ENCODE data around the gene KIF2C.
"Not testable (repeated sequence)": the region's sequence is repeated elsewhere in the genome, so short reads cannot be mapped to it uniquely, and the experiment has no call there.

KIF2C gene

DNA sequence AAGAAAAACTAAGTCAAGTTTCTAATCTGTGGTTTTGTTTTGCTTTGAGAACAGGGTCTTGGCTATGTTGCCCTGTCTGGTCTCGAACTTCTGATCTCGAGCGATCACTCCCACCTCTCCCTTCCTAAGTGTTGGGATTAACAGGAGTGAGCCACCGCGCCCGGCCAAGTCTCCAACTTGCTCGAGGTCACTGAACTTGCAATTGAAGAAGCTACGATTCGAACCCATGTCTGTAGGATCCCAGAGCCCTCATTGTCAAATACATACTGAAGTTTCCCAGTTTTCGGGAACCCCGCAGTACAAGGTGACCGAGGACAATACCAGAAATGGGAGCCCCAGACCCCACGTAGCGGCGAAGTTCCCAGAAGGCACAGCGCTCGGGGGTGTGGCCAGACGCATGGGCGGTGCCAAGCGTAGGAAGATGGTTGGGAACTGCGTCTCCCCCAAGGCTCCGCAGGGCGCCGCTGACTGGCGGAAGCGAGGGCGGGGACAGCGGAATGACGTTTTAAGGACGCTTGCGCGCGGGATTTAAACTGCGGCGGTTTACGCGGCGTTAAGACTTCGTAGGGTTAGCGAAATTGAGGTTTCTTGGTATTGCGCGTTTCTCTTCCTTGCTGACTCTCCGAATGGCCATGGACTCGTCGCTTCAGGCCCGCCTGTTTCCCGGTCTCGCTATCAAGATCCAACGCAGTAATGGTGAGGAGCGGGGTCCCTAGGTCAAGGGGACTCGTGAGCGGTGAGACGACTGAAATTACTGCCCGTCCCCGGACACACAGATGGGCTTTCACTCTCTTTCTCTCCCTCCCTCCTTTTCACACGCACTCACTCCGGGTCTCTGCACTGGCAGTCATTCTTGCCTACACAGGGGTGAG is at the start of gene KIF2C:
TSS of gene KIF2C (plus strand) at position 531 of the 872 bp plus-strand sequence. CDS start at position 627, 96 bp downstream.
- peak; percentile 93 to 97 for DNase-seq

DNA sequence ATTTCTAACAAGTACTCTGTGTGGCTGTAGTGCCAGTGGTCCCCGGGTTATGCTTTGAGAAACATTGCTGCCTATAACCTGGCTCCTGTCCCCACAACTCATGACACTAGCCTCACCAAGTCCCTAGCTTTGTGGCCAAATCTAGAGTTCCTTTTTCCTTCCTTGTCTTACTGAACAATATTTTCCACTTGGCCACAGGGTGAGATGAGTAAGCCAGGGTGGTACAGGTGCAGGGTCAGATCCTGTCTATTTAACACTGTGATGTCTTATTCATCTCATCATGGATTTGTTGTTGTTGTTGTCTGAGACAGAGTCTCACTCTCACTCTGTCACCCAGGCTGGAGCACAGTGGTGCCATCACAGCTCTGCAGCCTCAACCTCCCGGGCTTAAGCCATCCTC is 46.5 kb upstream of the KIF2C start:
- DNase-seq, result no peak

DNA sequence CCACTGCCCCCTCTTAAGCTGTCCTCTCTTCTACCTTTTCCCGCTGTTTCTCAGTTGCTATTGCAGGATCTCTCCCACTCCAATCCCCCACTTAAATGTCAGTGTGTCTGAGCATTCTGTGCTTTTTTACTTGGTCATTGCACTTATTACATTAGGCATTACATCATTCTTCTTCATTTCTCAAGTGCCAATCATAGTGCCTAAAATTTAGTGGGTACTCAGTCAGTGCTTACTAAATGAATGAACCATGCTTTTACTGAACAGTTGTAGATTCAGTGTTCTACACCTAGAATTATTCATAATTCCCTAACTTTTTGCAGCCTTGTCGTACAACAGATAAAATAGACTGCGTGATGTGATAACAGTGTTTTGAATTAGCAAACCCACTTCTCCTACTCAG is 45.7 kb upstream of the KIF2C start:
- no peak for DNase-seq

DNA sequence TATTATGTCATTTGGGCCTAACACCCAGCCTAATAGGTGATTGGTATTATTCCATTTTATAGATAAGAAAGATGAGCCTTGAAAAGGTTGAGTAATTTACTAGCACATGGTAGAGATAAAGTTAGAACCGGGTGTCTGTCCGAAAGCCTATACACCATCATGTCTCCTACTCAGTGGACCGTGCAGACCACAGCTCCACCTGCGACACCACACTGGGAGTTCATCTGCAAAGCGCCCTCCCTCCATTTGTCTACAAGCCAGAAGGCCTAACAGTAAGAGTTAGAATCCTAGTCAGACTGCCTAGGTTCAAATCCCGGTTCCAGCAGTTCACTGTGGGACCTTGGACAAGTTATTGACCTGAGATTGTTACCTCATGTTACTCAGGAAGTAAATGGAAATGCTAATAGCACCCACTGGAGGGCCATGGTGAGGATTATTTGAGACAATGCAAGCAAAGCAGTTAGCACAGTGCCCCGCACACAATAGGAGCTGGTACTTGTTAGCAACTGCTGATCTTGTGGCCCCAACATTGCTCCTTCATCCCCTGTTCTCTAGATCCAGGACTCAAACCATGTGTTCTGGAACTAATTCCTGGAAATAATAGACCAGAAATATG is 44.7 kb upstream of the KIF2C start:
- no peak for DNase-seq

DNA sequence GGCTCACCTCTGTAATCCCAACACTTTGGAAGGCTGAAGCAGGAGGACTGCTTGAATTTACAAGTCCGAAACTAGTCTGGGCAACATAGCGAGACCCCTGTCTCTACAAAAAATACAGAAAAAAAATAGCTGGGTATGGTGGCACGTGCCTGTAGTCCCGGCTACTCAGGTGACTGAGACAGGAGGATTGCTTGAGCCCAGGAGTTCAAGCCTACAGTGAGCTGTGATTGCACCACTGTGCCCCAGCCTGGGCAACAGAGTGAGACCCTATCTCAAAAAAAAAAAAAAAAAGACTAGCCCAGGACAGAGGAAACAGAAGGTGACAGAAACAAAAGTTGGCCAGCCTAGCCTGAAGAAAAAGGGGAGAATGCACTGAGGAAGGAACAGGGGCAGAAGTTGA is 44.0 kb upstream of the KIF2C start:
- no peak for DNase-seq

DNA sequence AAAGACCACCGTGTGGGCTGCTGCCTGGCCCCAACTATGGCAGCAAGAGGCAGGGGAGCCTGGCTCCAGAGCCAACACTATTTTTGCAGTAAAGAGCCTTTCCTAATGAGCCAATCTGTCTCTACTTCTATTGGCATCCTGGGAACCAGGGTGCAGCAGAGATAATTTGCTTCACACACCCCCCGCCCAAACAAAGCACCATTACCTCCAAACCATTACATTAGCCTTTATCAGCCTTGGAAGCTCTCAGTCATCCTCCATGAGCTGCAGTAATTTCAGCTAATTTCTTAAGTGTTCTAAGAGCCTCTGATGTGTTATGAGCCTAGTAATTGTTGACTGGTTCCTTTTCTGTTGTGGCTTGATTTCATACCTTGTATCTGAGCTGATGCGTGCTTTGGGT is 43.5 kb upstream of the KIF2C start:
- no peak for DNase-seq

DNA sequence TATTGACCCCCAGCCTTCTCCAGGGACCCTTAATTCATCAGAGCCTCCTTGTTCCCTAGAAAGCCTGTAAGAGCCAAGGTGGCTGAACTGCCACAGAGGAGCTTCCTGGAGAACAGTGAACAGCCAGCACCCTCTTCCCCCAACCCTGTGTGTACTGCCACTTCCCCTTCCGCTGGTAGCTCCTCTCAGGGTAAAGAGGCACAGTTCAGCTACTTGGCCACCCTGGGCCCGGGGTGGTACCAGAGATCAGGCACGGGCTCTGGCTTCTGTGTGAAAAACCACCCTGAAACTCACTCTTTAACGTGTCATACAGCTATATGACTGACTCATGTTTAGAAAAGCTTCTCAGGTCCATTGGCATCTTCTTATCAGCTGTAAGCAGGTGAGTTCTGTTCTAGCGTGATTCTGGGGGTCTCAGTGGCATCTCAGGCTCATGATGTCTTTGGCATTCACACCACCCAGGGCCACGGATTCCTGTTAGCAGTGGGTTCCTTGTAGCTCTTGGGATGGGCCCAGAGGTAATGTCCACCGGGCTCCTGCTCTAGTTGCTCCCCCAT is 42.8 kb upstream of the KIF2C start:
- DNase-seq, result no peak

DNA sequence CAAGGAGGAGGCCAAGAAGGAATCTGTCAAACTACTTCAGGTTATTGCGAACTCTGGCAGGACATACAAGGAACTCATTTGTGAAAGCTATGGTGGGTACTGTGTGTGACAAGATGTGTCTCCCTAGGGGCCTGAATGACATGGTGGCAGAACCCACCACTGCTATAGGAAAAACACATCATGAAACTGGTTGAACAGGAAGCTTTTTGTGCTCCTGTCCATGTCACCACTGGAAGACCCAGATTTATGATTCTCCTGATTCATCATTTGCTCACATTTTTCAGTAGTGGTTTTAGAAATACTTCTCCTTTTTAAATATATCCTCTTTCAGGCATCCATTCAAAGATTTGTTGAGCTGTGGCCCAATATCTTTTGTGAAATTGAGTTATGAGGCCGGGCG is 41.5 kb upstream of the KIF2C start:
- DNase-seq, result no peak

DNA sequence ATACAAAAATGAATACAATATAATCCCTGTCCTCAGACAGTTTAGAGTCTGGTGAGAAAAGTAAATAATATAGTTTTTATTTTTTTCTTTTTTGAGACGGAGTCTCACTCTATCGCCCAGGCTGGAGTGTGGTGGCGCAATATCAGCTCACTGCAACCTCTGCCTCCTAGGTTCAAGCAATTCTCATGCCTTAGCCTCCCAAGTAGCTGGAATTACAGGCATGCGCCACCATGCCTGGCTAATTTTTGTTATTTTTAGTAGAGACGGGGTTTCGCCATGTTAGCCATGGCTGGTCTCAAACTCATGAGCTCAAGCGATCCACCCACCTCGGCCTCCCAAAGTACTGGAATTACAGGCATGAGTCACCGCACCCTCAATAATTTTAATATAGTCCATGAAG is 40.3 kb upstream of the KIF2C start:
- DNase-seq, result not testable (repeated sequence)

DNA sequence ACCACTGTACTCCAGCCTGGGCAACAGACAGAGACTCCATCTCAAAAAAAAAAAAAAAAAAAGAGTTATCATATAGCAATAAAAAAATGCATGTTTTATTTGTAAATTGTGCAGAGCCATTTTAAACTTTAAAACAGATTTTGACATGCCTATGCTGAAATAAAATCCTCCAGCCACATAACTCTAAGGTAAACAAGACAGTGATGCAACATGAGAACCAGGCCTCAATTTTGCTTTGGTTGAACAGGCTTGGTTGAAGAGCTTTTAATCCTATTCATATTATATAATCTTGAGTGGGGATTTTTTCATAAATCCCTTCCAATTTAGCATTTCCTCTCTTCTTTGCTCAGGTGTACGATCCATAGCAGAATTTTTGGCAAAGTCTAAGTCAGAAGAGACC is 39.1 kb upstream of the KIF2C start:
- no peak for DNase-seq

DNA sequence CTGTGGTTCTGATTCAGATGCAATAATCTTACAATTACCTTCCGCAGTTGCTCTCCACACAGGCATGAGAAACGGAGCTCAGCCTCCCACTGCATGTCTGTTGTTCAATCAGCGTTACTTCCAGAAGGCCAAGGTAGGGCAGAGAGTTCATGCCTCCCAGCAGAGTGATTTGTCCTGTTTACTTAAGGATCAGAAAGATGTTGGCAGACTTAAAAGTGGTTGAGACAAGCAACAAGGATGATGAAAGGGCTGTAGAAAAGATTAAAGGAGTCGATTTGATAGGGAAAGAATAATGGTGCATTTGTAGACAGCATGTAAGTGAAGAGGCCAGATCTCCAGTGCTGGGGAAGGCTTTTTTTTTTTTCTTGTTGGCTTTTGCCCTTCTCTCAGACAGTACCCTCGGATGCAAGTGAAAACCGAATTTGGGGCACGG is 38.5 kb upstream of the KIF2C start:
- no peak for DNase-seq

DNA sequence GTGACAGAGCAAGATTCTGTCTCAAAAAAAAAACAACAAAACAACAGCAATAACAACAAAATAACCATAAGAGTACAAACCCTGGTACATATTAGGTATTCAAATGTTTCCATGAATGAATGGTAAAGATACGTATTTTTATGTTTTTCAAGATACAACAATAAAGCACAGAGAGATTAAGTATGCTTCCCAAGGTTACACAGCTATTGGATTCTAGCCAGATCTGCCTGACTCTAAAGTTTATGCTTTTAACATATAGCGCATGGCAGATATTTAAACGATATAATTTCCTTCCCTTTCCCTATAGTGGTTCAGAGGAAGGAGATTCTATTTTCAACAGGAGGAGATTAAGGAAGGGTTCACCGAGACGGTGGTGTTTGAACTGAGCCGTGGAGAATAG is 34.2 kb upstream of the KIF2C start:
- DNase-seq, result no peak

DNA sequence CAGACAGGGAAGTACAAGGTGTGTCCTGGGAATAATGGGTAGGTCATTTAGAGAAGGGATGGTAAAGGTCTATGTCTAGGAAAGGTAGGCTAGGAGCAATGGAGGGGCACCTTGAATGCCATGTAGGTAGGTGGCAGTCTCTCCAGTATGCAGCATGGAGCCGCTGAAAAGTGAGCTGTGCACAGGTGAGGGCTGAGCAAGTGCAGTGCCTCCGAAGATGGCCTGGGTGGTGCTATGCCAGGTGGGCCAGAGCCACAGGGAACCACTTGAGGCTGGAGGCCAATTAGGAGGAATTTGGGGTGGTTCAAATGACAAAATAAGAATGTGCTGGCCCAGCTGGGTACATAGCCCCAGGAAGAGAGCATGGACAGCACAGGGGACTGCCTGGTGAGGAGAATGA is 33.7 kb upstream of the KIF2C start:
- DNase-seq, result no peak

DNA sequence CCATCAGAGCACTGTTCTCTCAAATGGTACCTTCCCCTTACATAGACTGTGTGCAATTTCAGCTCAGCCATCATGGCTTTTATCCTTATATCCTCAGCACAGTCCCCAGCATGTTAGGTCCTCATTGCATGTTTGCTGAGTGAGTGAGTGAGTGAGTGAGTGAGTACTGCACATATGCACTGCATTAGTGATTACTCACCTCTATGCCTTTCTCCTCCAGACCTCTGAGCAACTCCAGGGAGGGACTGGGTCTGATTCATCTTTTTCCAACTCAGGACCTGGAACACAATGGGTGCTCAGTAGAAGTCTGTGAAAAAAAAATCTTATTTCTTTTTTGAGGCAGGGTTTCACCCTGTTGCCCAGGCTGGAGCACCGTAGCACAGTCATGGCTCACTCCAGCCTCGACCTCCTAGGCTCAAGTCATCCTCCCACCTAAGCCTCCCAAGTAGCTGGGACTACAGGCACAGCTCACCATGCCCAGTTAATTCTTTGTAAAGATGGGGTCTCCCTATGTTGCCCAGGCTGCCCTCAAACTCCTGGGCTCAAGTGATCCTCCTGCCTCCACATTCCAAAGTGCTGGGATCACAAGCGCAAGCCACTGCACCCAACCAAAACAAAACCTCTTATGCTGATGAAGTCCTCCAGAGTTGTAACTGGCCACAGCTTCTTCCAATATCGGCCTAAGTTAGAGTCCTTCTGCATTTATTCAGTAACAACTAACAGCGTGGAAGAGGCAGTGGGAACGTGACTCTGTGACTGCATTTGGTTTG is 32.3 kb upstream of the KIF2C start:
- DNase-seq, result no peak

DNA sequence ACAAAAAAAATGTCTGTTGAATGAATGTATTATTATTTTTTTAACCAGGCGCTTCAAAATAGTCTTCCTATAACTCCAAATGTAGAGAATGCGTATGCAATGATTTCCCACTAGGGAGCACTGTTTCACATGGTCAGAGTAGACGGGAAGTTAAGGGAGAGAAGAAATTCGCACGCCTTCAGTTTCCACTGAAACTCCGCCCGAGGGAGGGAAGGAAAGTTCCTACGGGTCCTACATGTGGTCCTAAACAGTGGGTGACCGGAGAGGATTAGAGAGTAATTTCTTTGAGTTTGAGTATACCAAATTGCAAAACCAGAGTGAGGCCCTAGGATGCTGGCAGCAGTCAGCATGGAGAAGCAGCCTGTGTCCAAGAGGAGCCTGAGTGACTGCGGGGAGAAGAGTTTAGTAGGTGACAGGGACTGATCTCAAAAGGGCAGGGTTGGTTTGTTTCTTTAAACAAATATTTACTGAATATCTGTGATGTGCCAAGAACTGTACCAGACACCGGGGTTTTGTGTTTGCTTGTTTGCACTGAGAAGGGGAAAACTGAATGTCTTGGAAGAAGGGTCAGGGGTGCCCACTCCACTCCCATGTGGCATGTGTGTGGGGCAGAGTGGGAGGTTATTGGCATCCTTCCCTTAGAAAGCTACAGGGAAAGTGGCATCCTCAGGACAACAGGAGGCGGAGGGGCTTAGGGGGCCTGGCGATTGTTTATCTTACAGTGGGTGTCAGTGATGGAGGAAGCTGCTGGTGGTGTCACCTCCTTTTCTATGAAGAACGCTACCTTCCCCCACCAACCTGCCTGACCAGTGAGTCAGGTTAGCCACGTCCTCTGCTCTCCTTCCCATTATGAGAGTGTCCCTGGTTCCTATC is 31.4 kb upstream of the KIF2C start:
- peak; percentile 5 to 29 for DNase-seq

DNA sequence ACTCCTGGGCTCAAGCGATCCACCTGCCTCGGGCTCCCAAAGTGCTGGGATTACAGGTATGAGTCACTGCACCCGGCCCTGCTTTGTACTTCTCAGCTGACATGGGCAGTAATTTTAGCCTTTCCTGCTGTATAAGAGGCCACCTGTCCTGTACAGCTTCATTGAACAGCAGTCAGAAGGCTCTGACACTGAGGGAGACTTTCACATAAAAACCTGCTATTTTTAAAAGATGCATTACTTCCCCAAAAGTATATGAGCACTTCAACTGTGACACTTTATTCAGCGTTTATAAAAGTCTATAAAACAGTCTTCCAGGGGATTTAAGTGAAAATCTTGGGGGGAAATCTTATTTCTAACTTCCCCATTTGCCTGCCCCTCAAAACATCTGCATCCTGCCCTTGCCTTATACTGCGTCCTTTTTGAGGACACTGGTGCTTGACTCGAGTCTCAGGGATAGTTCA is 26.3 kb upstream of the KIF2C start:
- peak; percentile 25 to 50 for DNase-seq

DNA sequence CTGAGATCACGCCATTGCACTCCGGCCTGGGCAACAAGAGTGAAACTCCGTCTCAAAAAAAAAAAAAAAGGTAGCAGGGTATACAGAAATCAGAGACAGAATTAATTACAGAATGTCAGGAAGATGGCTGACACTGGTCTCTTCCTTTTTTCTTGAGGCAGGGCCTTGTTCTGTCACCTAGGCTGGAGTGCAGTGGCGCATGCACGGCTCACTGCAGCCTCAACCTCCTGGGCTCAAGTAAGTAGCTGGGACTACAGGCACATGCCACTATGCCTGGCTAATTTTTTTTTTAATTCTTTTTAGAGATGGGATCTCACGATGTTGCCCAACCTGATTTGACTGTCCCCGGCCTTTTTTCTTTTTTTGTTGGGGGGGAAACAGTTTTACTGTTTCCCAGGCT is 25.1 kb upstream of the KIF2C start:
- no peak for DNase-seq

DNA sequence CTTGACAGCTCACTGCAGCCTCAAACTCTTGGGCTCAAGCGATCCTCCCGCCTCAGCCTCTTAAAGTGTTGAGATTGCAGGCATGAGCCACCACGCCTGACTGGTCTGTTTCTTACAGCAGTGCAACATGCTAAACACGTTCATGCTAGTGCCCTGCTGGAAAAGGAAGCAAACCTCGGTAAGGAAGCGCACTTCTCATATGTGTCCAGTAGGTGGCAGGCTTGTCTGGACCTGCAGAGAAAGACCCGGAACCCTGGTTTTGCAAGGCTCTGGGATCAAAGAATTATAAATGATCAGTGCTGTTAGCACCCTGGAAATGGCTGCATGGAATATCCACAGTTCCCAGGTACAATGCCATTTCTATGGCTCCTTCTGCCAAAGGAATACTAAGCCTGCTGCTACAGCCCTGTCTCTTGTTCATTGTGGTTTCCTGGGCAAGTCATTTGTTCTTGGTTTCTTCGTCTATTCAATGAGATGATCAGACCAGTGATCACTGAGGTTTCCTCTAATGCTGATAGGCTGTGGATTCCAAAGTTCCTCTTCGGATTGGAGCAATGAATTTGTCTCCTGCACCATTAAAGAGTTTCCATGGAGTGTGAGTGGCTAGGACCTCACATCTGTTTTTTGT is 24.6 kb upstream of the KIF2C start:
- peak; percentile 50 to 55 for DNase-seq

DNA sequence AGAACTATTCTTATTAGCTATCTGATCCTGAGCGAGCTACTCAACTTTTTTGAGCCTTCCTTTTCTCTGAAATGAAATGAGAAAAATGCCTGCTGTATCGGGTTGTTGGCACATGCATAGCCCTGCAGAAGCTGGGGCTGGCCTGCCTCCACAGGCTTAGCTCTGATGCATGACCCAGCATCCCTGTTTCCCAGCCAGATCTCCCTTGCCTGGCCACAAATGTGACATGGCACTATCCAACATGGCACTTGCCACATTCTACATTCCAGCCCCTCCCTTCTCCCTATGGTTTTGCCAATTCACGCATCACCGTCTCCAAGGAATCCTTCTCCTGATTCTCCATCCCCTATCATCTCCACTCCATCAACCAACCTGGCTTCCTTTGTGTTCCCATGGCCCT is 22.5 kb upstream of the KIF2C start:
- DNase-seq, result no peak

DNA sequence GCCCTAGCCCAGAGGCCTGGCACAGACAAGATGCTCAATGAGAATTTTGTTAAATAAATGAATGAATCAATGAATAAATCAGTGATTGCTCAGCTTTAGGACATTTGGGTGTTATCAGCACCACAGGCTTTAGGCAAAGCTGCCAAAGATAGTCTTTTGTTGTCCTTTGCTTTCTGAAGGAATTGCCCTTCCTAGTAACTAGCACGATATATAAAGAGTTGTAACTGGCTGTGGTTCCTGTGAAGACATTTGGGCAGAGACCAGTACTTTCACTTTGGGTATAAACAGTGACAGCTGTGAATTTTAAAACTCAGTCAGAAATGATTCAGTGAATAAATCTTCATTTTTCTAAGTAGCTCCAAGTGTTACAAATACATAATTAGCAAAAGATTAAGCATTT is 22.0 kb upstream of the KIF2C start:
- DNase-seq, result no peak

DNA sequence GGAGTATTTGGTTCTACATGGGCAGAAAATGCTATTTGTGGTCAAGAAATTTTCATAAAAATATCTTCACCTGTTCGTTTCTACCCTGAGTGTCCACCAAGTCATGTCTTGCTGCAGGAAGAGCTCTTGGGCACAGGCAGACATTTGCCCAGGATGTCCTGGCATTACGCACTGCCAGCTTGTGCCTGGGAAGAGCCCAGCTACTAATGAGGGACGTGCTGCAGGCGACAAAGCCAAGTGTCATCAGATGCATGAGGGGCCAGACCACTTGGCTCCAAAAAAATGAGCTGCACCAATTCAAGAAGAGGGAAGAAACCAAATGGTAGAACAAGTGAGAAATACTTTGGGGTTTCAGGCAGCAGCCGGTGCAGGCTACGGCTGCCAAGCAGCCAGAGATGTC is 21.5 kb upstream of the KIF2C start:
- DNase-seq, result no peak

DNA sequence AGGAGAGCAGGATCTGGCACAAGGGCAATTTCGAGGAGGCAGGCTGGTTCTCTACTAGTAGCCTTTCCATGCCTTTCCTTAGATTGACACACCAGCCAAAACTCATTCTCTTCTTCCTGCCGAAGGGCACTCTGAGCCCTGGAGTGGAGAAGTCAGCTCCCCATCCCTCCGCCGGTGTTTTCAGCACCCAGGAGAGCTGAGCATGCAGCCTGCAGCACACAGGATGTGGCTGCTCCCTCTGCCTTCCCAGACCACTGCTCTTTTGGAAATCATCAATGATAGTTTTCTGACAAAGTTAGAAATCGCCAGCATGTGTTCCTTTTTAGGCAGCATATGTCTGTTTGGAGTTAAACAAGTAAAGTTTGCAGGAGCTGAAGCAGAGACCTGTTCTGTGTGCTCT is 20.3 kb upstream of the KIF2C start:
- no peak for DNase-seq
